SU-DHL-6 (cell line): ENCODE measurements around the gene EMID1.

ENCODE experiments used
- H2AFZ ChIP-seq: fragments of 200-600 bp; sonication (generic); 2 replicates; pipeline ENCODE4 v1.6.1; 2014; ENCODE audit warnings: low read depth, mild to moderate bottlenecking, moderate library complexity, mixed read lengths, antibody characterized with exemption, low read length; ENCODE audit not compliant: severe bottlenecking
- H3F3A ChIP-seq: fragments of 200-600 bp; shearing (Covaris generic); 2 replicates; pipeline ENCODE4 v1.6.0; 2016; ENCODE audit warnings: antibody characterized with exemption, mild to moderate bottlenecking; ENCODE audit not compliant: insufficient read depth
- H3K27ac ChIP-seq: fragments of 200-600 bp; sonication (generic); 2 replicates; pipeline ENCODE4 v1.5.1; 2016; ENCODE audit warnings: low read depth, mild to moderate bottlenecking, low read length, moderate library complexity, mixed read lengths
- H3K27me3 ChIP-seq: fragments of 200-600 bp; sonication (generic), shearing (Covaris generic); 2 replicates; pipeline ENCODE4 v1.6.0; 2014; ENCODE audit warnings: mild to moderate bottlenecking, low read length
- H3K36me3 ChIP-seq: fragments of 200-600 bp; sonication (generic); 2 replicates; pipeline ENCODE4 v1.6.1; 2014; ENCODE audit warnings: mild to moderate bottlenecking, low read length, mixed read lengths
- H3K4me2 ChIP-seq: fragments of 300-600, 200-600 bp; shearing (Covaris generic), sonication (generic); 2 replicates; pipeline ENCODE4 v1.6.0; 2014; ENCODE audit warnings: low read length, low read depth, mild to moderate bottlenecking; ENCODE audit not compliant: poor library complexity, severe bottlenecking
- H3K4me3 ChIP-seq: fragments of 200-600 bp; sonication (generic); 2 replicates; pipeline ENCODE4 v1.5.1; 2014; ENCODE audit warnings: antibody characterized with exemption, low read length, mild to moderate bottlenecking, mixed read lengths; ENCODE audit not compliant: insufficient read depth, poor library complexity, severe bottlenecking
- H3K79me2 ChIP-seq: fragments of 200-600 bp; sonication (generic); 2 replicates; pipeline ENCODE4 v1.6.1; 2014; ENCODE audit warnings: mild to moderate bottlenecking, low read length, moderate library complexity; ENCODE audit not compliant: insufficient read depth
- H3K9ac ChIP-seq: fragments of 200-600 bp; sonication (generic); 2 replicates; pipeline ENCODE4 v1.7.0; 2014; ENCODE audit warnings: mild to moderate bottlenecking, low read length
- H3K9me2 ChIP-seq: fragments of 200-600 bp; sonication (generic); replicated peaks from 2 replicates; pipeline ENCODE4 v1.6.1; 2014; ENCODE audit warnings: low read length; ENCODE audit not compliant: insufficient read depth
- H3K9me3 ChIP-seq: fragments of 200-600 bp; sonication (generic); 2 replicates; pipeline ENCODE4 v1.6.1; 2014; ENCODE audit warnings: low read length, mixed read lengths; ENCODE audit not compliant: insufficient read depth
- H4K20me1 ChIP-seq: fragments of 200-600 bp; sonication (generic); 2 replicates; pipeline ENCODE4 v1.6.1; 2014; ENCODE audit warnings: low read depth, mild to moderate bottlenecking, antibody characterized with exemption, low read length, moderate library complexity, mixed read lengths
- CTCF ChIP-seq: fragments of 200-600 bp; sonication (generic); IDR thresholded peaks from one replicate; pipeline ENCODE4 v1.5.1; 2017; ENCODE audit warnings: antibody characterized with exemption, mild to moderate bottlenecking, low read length, moderate library complexity; ENCODE audit not compliant: insufficient read depth, poor library complexity, severe bottlenecking
- EZH2phosphoT487 ChIP-seq: fragments of 200-600 bp; sonication (generic), shearing (Covaris generic); conservative IDR thresholded peaks from 2 replicates; pipeline ENCODE4 v1.6.1; 2018; ENCODE audit warnings: mild to moderate bottlenecking, antibody characterized with exemption, low read length, moderate library complexity, mixed read lengths

Gene EMID1

DNA sequence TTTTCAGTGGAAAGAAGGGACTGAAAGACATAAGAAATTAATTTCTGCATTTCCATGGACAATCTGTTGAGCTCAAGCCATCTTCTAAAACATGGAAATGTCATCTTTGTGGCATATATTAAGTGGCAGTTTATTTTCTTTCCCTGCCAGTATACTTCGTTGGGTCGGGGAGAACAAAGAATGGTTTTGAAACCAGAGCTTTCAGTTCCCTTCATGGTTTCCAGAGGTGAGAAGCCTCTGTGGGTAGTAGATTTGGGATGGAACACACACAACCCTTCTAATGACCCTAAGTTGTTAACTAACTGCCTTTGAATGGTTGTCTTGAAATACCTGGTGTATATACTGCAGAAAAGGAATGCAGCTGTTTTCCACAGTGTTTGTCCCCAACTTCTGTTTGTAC lies 83.1 kb downstream of the EMID1 start:
- H3K27ac ChIP-seq = no peak overlapping the region
- H4K20me1 ChIP-seq = peaks cover 24% of the 10 kb centered on the region
- no peaks in the 10 kb centered on the region for H3K9me2 ChIP-seq
- H3K79me2 ChIP-seq = peaks cover 39% of the 10 kb centered on the region
- no peak overlapping the region for H3K4me2 ChIP-seq
- no peaks in the 10 kb centered on the region for H3K9me3 ChIP-seq
- H3F3A ChIP-seq = peaks cover 12% of the 10 kb centered on the region; the same call in 1 of the 2 replicates
- H3K27me3 ChIP-seq = no peaks in the 10 kb centered on the region
- no peak overlapping the region for H3K4me3 ChIP-seq
- no peak overlapping the region for H3K9ac ChIP-seq
- peaks cover 73% of the 10 kb centered on the region for H3K36me3 ChIP-seq
- no peak for TF ChIP-seq CTCF
- no peak for TF ChIP-seq EZH2phosphoT487
- H2AFZ ChIP-seq = no peak overlapping the region

DNA sequence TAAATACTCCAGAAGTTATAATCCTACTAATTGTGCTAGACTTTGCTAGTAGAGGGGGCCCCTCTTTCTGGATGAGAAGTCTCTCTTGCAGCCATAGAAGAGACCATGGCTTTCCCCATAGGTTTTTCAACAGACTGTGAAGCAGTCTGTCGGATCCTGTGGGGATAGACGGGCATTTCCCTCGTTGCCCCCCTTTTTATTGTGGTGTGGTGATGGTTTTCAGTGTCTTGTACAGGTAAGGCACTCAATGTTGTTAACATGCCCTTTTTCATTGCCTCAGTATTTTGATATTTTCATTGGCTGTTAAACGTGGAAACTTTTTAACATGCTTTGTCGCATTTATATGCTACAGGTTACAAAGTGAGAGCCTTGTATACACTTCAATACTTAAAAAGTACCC lies 84.4 kb downstream of the EMID1 start:
- Histone ChIP-seq H3K9ac (no peak overlapping the region), H3K27me3 (no peaks in the 10 kb centered on the region), H3K4me3 (no peak overlapping the region), H3F3A (peaks cover 12% of the 10 kb centered on the region; the same call in 1 of the 2 replicates), H3K9me3 (no peaks in the 10 kb centered on the region), H3K9me2 (no peaks in the 10 kb centered on the region), H3K79me2 (peaks cover 34% of the 10 kb centered on the region), H3K4me2 (no peak overlapping the region), H3K36me3 (peaks cover 69% of the 10 kb centered on the region), H2AFZ (no peak overlapping the region), H3K27ac (no peak overlapping the region), H4K20me1 (peaks cover 24% of the 10 kb centered on the region)
- TF ChIP-seq CTCF (no peak), EZH2phosphoT487 (no peak)

DNA sequence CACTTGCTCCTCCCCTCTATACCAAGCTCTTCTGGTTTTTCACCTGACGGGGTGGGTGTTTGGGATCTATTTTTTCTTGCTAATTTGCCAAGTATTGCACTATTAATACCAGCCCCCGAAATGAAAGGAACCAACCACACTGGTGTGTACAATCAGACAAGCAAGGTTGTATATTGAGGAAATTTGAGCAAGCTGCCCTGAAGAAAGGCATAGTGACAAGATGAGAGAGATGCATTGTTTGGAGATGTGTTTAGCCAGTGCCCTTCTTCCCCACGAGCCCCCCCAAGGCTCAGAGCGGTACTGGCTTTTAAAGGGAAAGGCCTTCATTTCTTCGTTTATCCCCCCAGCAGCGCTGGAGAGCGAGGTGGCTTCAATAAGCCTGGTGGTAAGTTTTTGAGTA lies 85.5 kb downstream of the EMID1 start:
- peaks cover 75% of the 10 kb centered on the region for H3K36me3 ChIP-seq
- no peak overlapping the region for H2AFZ ChIP-seq
- H3K9ac ChIP-seq = no peak overlapping the region
- no peak overlapping the region for H3K4me3 ChIP-seq
- H3K27me3 ChIP-seq = no peaks in the 10 kb centered on the region
- no peaks in the 10 kb centered on the region for H3K9me3 ChIP-seq
- H3K9me2 ChIP-seq = no peaks in the 10 kb centered on the region
- H4K20me1 ChIP-seq = peaks cover 24% of the 10 kb centered on the region
- H3K27ac ChIP-seq = no peak overlapping the region
- H3K4me2 ChIP-seq = no peak overlapping the region
- TF ChIP-seq CTCF = no peak
- TF ChIP-seq EZH2phosphoT487 = no peak
- H3F3A ChIP-seq = peaks cover 19% of the 10 kb centered on the region; the same call in 1 of the 2 replicates
- H3K79me2 ChIP-seq = peaks cover 25% of the 10 kb centered on the region
